Endothelial cell (in vitro differentiated cells): ENCODE results near the gene TMPRSS7. TPM values are rescaled to one million over a fixed set of nuclear protein-coding genes. Genes with fewer than 3 reads are reported as not detected.

Experiments used
- DNase-seq: peaks from one replicate; pipeline ENCODE4 v3.0.0; 2021; ENCODE audit warnings: low spot score
- H3K27ac Mint-ChIP-seq: one replicate; pipeline ENCODE4 v1.8.0; 2021; ENCODE audit warnings: mixed read lengths, inconsistent platforms; ENCODE audit not compliant: unreplicated experiment
- H3K27me3 Mint-ChIP-seq: one replicate; pipeline ENCODE4 v1.8.0; 2021; ENCODE audit warnings: mild to moderate bottlenecking, moderate library complexity, mixed read lengths, inconsistent platforms; ENCODE audit not compliant: unreplicated experiment
- H3K36me3 Mint-ChIP-seq: one replicate; pipeline ENCODE4 v1.8.0; 2021; ENCODE audit warnings: mild to moderate bottlenecking, low read depth, mixed read lengths, inconsistent platforms; ENCODE audit not compliant: unreplicated experiment
- H3K4me1 Mint-ChIP-seq: one replicate; pipeline ENCODE4 v1.8.0; 2021; ENCODE audit warnings: mild to moderate bottlenecking, mixed read lengths, inconsistent platforms; ENCODE audit not compliant: unreplicated experiment
- H3K4me3 Mint-ChIP-seq: one replicate; pipeline ENCODE4 v1.8.0; 2021; ENCODE audit warnings: mild to moderate bottlenecking, mixed read lengths, inconsistent platforms; ENCODE audit not compliant: unreplicated experiment
- H3K9me3 Mint-ChIP-seq: one replicate; pipeline ENCODE4 v1.8.0; 2021; ENCODE audit warnings: mixed read lengths, inconsistent platforms; ENCODE audit not compliant: unreplicated experiment
- CTCF ChIP-seq: fragments of 200-600 bp; sonication (generic); IDR thresholded peaks from one replicate; pipeline ENCODE4 v1.5.0; 2021; ENCODE audit warnings: antibody characterized with exemption; ENCODE audit not compliant: unreplicated experiment
- total RNA-seq: library from RNA; stranded (reverse); fragmentation: NEBNext Ultra II Directional; extraction: Animal tissue kit (Norgen Biotek cat#: 25700); gene quantifications from one replicate; pipeline ENCODE4 v1.2.1, GENCODE V29; 2021; ENCODE audit not compliant: unreplicated experiment

Gene TMPRSS7
- total RNA-seq, 1 donor from 2014 or later, result not detected

- Mint-ChIP-seq H3K36me3 (peaks cover 13% of the 10 kb centered on the region), H3K27ac (no peak overlapping the region), H3K4me3 (no peak overlapping the region), H3K27me3 (no peaks in the 10 kb centered on the region), H3K9me3 (no peaks in the 10 kb centered on the region), H3K4me1 (peaks cover 38% of the 10 kb centered on the region)
- DNase-seq, result no peak
- no peak for TF ChIP-seq CTCF
Observed at GRCh38 chr3:112115161-112115739, 80.7 kb downstream of the TMPRSS7 start.

DNA sequence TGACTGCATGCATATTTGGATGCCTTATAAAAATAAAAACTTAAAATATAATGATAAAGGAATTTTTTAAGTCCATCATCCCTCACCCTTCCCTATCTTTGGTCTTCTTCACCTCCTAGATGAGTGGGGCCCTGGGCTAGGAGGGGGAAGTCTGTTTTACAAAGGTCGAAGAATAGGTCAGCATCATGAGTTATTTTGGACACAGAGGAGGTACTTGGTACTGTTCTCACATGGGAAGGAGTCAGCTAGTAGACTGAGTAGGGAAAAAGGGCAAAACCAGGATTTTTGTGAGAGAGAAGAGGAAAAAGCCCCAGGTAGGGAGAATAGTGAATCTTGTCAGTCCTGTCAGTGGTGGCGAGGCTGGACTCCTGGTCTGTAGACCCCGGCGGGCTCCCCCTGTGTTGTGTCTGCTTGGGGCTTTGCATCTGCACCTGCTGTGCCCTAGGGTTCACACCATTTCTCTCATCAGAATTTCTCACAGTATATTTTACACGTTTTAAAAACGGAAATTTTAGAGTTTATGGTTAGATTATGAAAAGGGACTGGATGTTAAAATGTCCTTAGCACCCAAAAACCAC is 81.4 kb downstream of the TMPRSS7 start:
- no peaks in the 10 kb centered on the region for H3K9me3 Mint-ChIP-seq
- H3K36me3 Mint-ChIP-seq, result peaks cover 13% of the 10 kb centered on the region
- DNase-seq, result no peak
- no peaks in the 10 kb centered on the region for H3K27me3 Mint-ChIP-seq
- no peak overlapping the region for H3K27ac Mint-ChIP-seq
- peaks cover 38% of the 10 kb centered on the region for H3K4me1 Mint-ChIP-seq
- TF ChIP-seq CTCF, result no peak
- H3K4me3 Mint-ChIP-seq, result no peak overlapping the region

DNA sequence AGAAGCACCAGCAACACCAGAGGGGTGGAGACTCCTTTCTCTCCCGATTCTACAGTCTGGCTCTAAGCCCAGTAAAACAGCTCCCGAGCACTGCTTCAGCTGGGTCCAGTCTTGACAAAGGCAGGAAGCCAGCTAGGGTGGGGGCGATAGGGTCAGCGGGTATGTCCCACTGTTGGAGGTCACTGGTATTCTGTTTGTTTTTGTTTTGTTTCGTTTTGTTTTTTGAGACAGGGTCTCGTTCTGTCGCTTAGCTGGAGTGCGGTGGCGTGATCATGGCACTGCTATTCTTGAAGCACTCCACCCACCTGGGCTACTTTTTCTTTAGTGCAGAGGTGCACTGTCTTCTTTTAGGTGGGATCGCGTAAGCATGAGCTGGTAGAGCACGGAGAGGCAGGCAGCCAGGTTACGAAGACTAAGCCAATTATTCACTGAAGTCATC is 82.2 kb downstream of the TMPRSS7 start:
- Mint-ChIP-seq H3K36me3 (peaks cover 13% of the 10 kb centered on the region), H3K27me3 (no peaks in the 10 kb centered on the region), H3K27ac (peak overlapping the region; percentile 48), H3K4me3 (no peak overlapping the region), H3K9me3 (no peaks in the 10 kb centered on the region), H3K4me1 (peaks cover 37% of the 10 kb centered on the region)
- DNase-seq, result no peak
- no peak for TF ChIP-seq CTCF

GRCh38 chr3:112117415-112117814 is 82.9 kb downstream of the TMPRSS7 start:
- Mint-ChIP-seq H3K4me1 (peaks cover 35% of the 10 kb centered on the region), H3K4me3 (no peak overlapping the region), H3K27me3 (no peaks in the 10 kb centered on the region), H3K9me3 (no peaks in the 10 kb centered on the region), H3K36me3 (peaks cover 9% of the 10 kb centered on the region), H3K27ac (no peak overlapping the region)
- DNase-seq, result no peak
- TF ChIP-seq CTCF, result no peak

- H3K27ac Mint-ChIP-seq, result no peak overlapping the region
Observed at GRCh38 chr3:112117841-112118571, 83.5 kb downstream of the TMPRSS7 start.

More at GRCh38 chr3:112117841-112118571, 83.5 kb downstream of the TMPRSS7 start:
- H3K36me3 Mint-ChIP-seq, result peaks cover 9% of the 10 kb centered on the region
- H3K27me3 Mint-ChIP-seq, result no peaks in the 10 kb centered on the region
- peak; percentile 16 for DNase-seq
- H3K9me3 Mint-ChIP-seq, result no peaks in the 10 kb centered on the region
- TF ChIP-seq CTCF, result no peak
- peaks cover 35% of the 10 kb centered on the region for H3K4me1 Mint-ChIP-seq
- H3K4me3 Mint-ChIP-seq, result no peak overlapping the region
